ENCODE results near the gene TCP10L. TPM values are rescaled to one million over a fixed set of nuclear protein-coding genes. Genes with fewer than 3 reads are reported as not detected.

Gene TCP10L
- total and polyA plus RNA-seq, 2 of the 13 experiments (the other 11 are each of a cell fraction or from before 2014, with no cell fraction given), result 0.90 to 2.4 TPM

DNA sequence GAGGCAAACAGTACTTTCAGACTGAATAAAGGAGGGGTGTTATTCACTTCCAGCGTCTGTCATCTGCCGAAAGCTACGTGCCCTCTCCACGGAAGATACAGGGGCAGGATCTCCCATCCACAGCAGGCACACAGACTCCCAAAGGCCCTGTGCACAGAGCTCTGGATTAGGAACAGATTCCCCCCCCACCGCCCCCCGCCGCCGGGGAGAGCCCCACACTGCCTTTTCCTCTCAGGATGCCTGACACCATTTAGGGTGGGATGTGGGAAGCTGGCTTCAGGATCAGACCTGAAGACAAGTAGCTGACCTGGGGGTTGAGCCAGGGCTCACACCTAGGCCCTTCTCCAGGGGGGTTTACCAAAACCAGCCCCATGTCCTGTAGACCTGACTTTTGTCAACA, 8.4 kb upstream of the TCP10L start (continued):
- TF ChIP-seq, protein P1, sequence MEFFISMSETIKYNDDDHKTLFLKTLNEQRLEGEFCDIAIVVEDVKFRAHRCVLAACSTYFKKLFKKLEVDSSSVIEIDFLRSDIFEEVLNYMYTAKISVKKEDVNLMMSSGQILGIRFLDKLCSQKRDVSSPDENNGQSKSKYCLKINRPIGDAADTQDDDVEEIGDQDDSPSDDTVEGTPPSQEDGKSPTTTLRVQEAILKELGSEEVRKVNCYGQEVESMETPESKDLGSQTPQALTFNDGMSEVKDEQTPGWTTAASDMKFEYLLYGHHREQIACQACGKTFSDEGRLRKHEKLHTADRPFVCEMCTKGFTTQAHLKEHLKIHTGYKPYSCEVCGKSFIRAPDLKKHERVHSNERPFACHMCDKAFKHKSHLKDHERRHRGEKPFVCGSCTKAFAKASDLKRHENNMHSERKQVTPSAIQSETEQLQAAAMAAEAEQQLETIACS (CRISPR knock-in tag; IDR thresholded peaks at IDR 0.05), result no peak
- TF ChIP-seq FOXK1 (CRISPR knock-in tag; IDR thresholded peaks at IDR 0.05; ENCODE audit: borderline replicate concordance, low read depth), result no peak
- TF ChIP-seq ZNF747 (CRISPR knock-in tag; IDR thresholded peaks at IDR 0.05; ENCODE audit: borderline replicate concordance), result no peak
- no peak for TF ChIP-seq ZNF569 (CRISPR knock-in tag; IDR thresholded peaks at IDR 0.05; ENCODE audit: borderline replicate concordance)
- no peak for TF ChIP-seq CCDC6 (CRISPR knock-in tag; IDR thresholded peaks at IDR 0.05)
- no peak for TF ChIP-seq ZNF10 (CRISPR knock-in tag; IDR thresholded peaks at IDR 0.05; ENCODE audit: borderline replicate concordance, low read depth)
- no peak for TF ChIP-seq YEATS2 (CRISPR knock-in tag; IDR thresholded peaks at IDR 0.05; ENCODE audit: borderline replicate concordance)
- TF ChIP-seq NBN (conservative IDR thresholded peaks at IDR 0.05), result no peak
- no peak for TF ChIP-seq SAP130 (CRISPR knock-in tag; IDR thresholded peaks at IDR 0.05; ENCODE audit: low read depth)

DNA sequence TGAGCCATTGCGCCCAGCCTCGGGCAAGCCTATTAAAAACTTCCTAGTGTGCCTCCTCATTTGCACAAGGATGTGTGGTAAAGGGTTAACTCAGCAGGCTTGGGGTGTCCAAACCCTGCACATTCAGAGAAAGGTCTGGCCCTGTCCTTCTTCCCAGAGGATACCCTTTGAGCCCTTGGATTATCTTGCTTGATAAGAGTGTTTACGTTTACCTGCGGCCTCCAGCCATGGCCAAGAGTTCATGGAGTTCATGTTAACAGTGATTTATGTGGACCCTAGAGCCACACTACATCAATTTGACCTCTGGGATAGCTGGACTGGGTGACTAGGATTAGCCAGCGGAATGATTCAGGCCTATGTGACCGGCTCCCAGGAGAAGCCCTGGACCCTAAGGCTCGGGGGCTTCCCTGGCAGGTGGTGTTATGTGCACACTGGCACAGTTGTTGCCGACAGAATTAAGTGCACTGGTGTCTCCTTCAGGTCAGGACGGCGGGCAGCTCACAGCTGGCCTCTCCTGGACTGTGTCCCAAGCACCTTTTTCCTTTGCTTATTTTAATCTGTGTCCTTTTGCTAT, 7.7 kb upstream of the TCP10L start:
- no peaks in the 10 kb centered on the region for H3K36me3 ChIP-seq (replicated peaks in 1 of 2; ENCODE audit: control insufficient read depth in 1 of 2, insufficient read depth in 2 of 2, low read length in 2 of 2)
- peak overlapping the region; percentile 57 for H3K9ac ChIP-seq (ENCODE audit: insufficient read depth, low read depth, low read length)
- no peaks in the 10 kb centered on the region for H3K79me2 ChIP-seq (ENCODE audit: insufficient read depth, low read length)
- H3K4me1 ChIP-seq (ENCODE audit: insufficient read depth, low read length), result peaks cover 69% of the 10 kb centered on the region
- 1% methylated on average over 9 of the region's 10 CpGs for WGBS (ENCODE audit: low lambda C conversion rate)
- intact Hi-C loops (cut with micrococcal nuclease; ENCODE audit: unreplicated experiment), result loop anchor here (10.0 kb wide), 1 partner anchor 1612 kb away; no protein-coding TSS in a partner anchor
- CTCF ChIA-PET (ENCODE audit: low intra/inter-chr PET ratio, low total read pairs), result no interaction called here
- no peak overlapping the region for H2AFZ ChIP-seq (ENCODE audit: low read length)
- POLR2A ChIA-PET, result interaction anchor here (0.7 to 1.7 kb wide), 5 partner anchors 8 to 23 kb away, joined by 3 to 9 read pairs (median 6); partner anchors contain the start of genes CFAP298 and TCP10L
- no TSS peak for BruUV-seq (replicated peaks)
- no peaks in the 10 kb centered on the region for H4K20me1 ChIP-seq (ENCODE audit: insufficient read depth, low read length)
- FAIRE-seq, result peak; percentile 100
- peak overlapping the region; percentile 84 for H3K27ac ChIP-seq (ENCODE audit: extremely low read length, insufficient read depth, low read length)
- H3K27me3 ChIP-seq (ENCODE audit: control insufficient read depth in 1 of 2, insufficient read depth in 2 of 2, low read length in 2 of 2), result no peaks in the 10 kb centered on the region
- H3K4me2 ChIP-seq (ENCODE audit: low read depth, low read length), result peak overlapping the region; percentile 71
- ATAC-seq, result peak; percentile 93
- peak overlapping the region in 2 of 3 experiments; percentile 35 to 59; a peak in 3 of 6 replicates for H3K4me3 ChIP-seq (replicated peaks in 1 of 3; ENCODE audit: insufficient read depth in 1 of 3, low read depth in 2 of 3, low read length in 3 of 3)
- in situ Hi-C loops (cut with HindIII; ENCODE audit: extremely low pct_ligation_motif_present, low pct_unique_long_range_greater_than_20kb), result loop anchor here (5.0 kb wide), 1 partner anchor 181 kb away; the partner anchor contains the start of gene EVA1C
- DNase-seq (ENCODE audit: low spot score), result peak; percentile 98
- H3K9me3 ChIP-seq (ENCODE audit: low read length), result no peaks in the 10 kb centered on the region
- TF ChIP-seq GATAD2A (CRISPR knock-in tag; IDR thresholded peaks at IDR 0.05) (peak; percentile 96), KDM1A (CRISPR knock-in tag; IDR thresholded peaks at IDR 0.05) (peak; percentile 94), ZBTB38 (CRISPR knock-in tag; IDR thresholded peaks at IDR 0.05) (peak; percentile 71), KLF15 (CRISPR knock-in tag; IDR thresholded peaks at IDR 0.05; ENCODE audit: borderline replicate concordance) (no peak), PAWR (CRISPR knock-in tag; IDR thresholded peaks at IDR 0.05; ENCODE audit: borderline replicate concordance) (no peak), ZNF552 (CRISPR knock-in tag; IDR thresholded peaks at IDR 0.05; ENCODE audit: borderline replicate concordance) (no peak), ZNF326 (CRISPR knock-in tag; IDR thresholded peaks at IDR 0.05; ENCODE audit: borderline replicate concordance) (no peak), NCOA2 (CRISPR knock-in tag; IDR thresholded peaks at IDR 0.05) (peak; percentile 98), ZNF577 (CRISPR knock-in tag; IDR thresholded peaks at IDR 0.05; ENCODE audit: borderline replicate concordance, low read depth) (no peak), AHR (CRISPR knock-in tag; IDR thresholded peaks at IDR 0.05) (no peak), GATA4 (IDR thresholded peaks at IDR 0.05; ENCODE audit: borderline replicate concordance, low read depth) (peak; percentile 99), RCOR2 (CRISPR knock-in tag; IDR thresholded peaks at IDR 0.05) (peak; percentile 99)
- TF ChIP-seq, protein P2, sequence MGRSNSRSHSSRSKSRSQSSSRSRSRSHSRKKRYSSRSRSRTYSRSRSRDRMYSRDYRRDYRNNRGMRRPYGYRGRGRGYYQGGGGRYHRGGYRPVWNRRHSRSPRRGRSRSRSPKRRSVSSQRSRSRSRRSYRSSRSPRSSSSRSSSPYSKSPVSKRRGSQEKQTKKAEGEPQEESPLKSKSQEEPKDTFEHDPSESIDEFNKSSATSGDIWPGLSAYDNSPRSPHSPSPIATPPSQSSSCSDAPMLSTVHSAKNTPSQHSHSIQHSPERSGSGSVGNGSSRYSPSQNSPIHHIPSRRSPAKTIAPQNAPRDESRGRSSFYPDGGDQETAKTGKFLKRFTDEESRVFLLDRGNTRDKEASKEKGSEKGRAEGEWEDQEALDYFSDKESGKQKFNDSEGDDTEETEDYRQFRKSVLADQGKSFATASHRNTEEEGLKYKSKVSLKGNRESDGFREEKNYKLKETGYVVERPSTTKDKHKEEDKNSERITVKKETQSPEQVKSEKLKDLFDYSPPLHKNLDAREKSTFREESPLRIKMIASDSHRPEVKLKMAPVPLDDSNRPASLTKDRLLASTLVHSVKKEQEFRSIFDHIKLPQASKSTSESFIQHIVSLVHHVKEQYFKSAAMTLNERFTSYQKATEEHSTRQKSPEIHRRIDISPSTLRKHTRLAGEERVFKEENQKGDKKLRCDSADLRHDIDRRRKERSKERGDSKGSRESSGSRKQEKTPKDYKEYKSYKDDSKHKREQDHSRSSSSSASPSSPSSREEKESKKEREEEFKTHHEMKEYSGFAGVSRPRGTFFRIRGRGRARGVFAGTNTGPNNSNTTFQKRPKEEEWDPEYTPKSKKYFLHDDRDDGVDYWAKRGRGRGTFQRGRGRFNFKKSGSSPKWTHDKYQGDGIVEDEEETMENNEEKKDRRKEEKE (IDR thresholded peaks at IDR 0.05), result no peak

All from HepG2 (cell line).